Measurements from ENCODE around the gene ARFRP1. TPM values are rescaled to one million over a fixed set of nuclear protein-coding genes. Genes with fewer than 3 reads are reported as not detected.

Gene ARFRP1
- total and polyA plus RNA-seq, 2 of the 13 experiments (the other 11 are each of a cell fraction or from before 2014, with no cell fraction given), result 32.0 to 51.1 TPM

- TF ChIP-seq MIER3 (CRISPR knock-in tag; IDR thresholded peaks at IDR 0.05; ENCODE audit: borderline replicate concordance), result peak; percentile 99
- TF ChIP-seq ZNF558 (CRISPR knock-in tag; IDR thresholded peaks at IDR 0.05; ENCODE audit: borderline replicate concordance), result peak; percentile 99
- peak; percentile 43; the same call in 1 of the 2 replicates for TF ChIP-seq THAP8 (CRISPR knock-in tag; IDR thresholded peaks at IDR 0.05; ENCODE audit: borderline replicate concordance)
- peak; percentile 91 for TF ChIP-seq REPIN1 (CRISPR knock-in tag; IDR thresholded peaks at IDR 0.05; ENCODE audit: borderline replicate concordance, low read depth)
- peak; percentile 91; the same call in 1 of the 2 replicates for TF ChIP-seq ZNF790 (CRISPR knock-in tag; IDR thresholded peaks at IDR 0.05; ENCODE audit: borderline replicate concordance)
- TF ChIP-seq, protein P1, sequence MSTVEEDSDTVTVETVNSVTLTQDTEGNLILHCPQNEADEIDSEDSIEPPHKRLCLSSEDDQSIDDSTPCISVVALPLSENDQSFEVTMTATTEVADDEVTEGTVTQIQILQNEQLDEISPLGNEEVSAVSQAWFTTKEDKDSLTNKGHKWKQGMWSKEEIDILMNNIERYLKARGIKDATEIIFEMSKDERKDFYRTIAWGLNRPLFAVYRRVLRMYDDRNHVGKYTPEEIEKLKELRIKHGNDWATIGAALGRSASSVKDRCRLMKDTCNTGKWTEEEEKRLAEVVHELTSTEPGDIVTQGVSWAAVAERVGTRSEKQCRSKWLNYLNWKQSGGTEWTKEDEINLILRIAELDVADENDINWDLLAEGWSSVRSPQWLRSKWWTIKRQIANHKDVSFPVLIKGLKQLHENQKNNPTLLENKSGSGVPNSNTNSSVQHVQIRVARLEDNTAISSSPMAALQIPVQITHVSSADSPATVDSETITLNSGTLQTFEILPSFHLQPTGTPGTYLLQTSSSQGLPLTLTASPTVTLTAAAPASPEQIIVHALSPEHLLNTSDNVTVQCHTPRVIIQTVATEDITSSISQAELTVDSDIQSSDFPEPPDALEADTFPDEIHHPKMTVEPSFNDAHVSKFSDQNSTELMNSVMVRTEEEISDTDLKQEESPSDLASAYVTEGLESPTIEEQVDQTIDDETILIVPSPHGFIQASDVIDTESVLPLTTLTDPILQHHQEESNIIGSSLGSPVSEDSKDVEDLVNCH (CRISPR knock-in tag; IDR thresholded peaks at IDR 0.05), result peak; percentile 92; the same call in 1 of the 2 replicates
- peak; percentile 99 for TF ChIP-seq SALL1 (CRISPR knock-in tag; IDR thresholded peaks at IDR 0.05)
- TF ChIP-seq ZNF430 (CRISPR knock-in tag; IDR thresholded peaks at IDR 0.05), result peak; percentile 99
- TF ChIP-seq SETDB1 (CRISPR knock-in tag; IDR thresholded peaks at IDR 0.05; ENCODE audit: borderline replicate concordance), result no peak; the same call in 1 of the 2 replicates
- TF ChIP-seq, protein P2, sequence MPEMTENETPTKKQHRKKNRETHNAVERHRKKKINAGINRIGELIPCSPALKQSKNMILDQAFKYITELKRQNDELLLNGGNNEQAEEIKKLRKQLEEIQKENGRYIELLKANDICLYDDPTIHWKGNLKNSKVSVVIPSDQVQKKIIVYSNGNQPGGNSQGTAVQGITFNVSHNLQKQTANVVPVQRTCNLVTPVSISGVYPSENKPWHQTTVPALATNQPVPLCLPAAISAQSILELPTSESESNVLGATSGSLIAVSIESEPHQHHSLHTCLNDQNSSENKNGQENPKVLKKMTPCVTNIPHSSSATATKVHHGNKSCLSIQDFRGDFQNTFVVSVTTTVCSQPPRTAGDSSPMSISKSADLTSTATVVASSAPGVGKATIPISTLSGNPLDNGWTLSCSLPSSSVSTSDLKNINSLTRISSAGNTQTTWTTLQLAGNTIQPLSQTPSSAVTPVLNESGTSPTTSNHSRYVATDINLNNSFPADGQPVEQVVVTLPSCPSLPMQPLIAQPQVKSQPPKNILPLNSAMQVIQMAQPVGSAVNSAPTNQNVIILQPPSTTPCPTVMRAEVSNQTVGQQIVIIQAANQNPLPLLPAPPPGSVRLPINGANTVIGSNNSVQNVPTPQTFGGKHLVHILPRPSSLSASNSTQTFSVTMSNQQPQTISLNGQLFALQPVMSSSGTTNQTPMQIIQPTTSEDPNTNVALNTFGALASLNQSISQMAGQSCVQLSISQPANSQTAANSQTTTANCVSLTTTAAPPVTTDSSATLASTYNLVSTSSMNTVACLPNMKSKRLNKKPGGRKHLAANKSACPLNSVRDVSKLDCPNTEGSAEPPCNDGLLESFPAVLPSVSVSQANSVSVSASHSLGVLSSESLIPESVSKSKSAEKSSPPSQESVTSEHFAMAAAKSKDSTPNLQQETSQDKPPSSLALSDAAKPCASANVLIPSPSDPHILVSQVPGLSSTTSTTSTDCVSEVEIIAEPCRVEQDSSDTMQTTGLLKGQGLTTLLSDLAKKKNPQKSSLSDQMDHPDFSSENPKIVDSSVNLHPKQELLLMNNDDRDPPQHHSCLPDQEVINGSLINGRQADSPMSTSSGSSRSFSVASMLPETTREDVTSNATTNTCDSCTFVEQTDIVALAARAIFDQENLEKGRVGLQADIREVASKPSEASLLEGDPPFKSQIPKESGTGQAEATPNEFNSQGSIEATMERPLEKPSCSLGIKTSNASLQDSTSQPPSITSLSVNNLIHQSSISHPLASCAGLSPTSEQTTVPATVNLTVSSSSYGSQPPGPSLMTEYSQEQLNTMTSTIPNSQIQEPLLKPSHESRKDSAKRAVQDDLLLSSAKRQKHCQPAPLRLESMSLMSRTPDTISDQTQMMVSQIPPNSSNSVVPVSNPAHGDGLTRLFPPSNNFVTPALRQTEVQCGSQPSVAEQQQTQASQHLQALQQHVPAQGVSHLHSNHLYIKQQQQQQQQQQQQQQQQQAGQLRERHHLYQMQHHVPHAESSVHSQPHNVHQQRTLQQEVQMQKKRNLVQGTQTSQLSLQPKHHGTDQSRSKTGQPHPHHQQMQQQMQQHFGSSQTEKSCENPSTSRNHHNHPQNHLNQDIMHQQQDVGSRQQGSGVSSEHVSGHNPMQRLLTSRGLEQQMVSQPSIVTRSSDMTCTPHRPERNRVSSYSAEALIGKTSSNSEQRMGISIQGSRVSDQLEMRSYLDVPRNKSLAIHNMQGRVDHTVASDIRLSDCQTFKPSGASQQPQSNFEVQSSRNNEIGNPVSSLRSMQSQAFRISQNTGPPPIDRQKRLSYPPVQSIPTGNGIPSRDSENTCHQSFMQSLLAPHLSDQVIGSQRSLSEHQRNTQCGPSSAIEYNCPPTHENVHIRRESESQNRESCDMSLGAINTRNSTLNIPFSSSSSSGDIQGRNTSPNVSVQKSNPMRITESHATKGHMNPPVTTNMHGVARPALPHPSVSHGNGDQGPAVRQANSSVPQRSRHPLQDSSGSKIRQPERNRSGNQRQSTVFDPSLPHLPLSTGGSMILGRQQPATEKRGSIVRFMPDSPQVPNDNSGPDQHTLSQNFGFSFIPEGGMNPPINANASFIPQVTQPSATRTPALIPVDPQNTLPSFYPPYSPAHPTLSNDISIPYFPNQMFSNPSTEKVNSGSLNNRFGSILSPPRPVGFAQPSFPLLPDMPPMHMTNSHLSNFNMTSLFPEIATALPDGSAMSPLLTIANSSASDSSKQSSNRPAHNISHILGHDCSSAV (CRISPR knock-in tag; IDR thresholded peaks at IDR 0.05; ENCODE audit: borderline replicate concordance), result no peak
- peak; percentile 96 for TF ChIP-seq ZNF552 (CRISPR knock-in tag; IDR thresholded peaks at IDR 0.05; ENCODE audit: borderline replicate concordance)
- TF ChIP-seq ZNF136 (CRISPR knock-in tag; IDR thresholded peaks at IDR 0.05; ENCODE audit: low read depth), result peak; percentile 89; the same call in 1 of the 2 replicates
- peak; percentile 96 for TF ChIP-seq ZNF766 (CRISPR knock-in tag; IDR thresholded peaks at IDR 0.05; ENCODE audit: borderline replicate concordance)
- TF ChIP-seq BCL3 (CRISPR knock-in tag; IDR thresholded peaks at IDR 0.05), result peak; percentile 93
Measured at GRCh38 chr20:63653041-63653973, 54.5 kb downstream of the ARFRP1 start, which contains the start of gene STMN3 (continued).
